ENCODE results near the gene UBASH3B. TPM values are rescaled to one million over a fixed set of nuclear protein-coding genes. Genes with fewer than 3 reads are reported as not detected.

The UBASH3B gene
- total RNA-seq, 4 donors from 2014 or later: 4.2 to 41.2 (median 24.4) TPM

- WGBS: 71% methylated on average over 6 of the region's 6 CpGs
- Histone ChIP-seq H3K27ac (no peak overlapping the region), H3K4me3 (no peak overlapping the region), H3K9me3 (no peaks in the 10 kb centered on the region), H3K36me3 (no peaks in the 10 kb centered on the region), H3K4me1 (no peaks in the 10 kb centered on the region), H3K27me3 (no peaks in the 10 kb centered on the region)
- TF ChIP-seq POLR2AphosphoS5 (IDR thresholded peaks at IDR 0.05) (no peak), EP300 (IDR thresholded peaks at IDR 0.05) (no peak), POLR2A (IDR thresholded peaks at IDR 0.05) (no peak)
- TF ChIP-seq, protein P1, sequence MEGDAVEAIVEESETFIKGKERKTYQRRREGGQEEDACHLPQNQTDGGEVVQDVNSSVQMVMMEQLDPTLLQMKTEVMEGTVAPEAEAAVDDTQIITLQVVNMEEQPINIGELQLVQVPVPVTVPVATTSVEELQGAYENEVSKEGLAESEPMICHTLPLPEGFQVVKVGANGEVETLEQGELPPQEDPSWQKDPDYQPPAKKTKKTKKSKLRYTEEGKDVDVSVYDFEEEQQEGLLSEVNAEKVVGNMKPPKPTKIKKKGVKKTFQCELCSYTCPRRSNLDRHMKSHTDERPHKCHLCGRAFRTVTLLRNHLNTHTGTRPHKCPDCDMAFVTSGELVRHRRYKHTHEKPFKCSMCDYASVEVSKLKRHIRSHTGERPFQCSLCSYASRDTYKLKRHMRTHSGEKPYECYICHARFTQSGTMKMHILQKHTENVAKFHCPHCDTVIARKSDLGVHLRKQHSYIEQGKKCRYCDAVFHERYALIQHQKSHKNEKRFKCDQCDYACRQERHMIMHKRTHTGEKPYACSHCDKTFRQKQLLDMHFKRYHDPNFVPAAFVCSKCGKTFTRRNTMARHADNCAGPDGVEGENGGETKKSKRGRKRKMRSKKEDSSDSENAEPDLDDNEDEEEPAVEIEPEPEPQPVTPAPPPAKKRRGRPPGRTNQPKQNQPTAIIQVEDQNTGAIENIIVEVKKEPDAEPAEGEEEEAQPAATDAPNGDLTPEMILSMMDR (IDR thresholded peaks at IDR 0.05): no peak
- no peak for DNase-seq (ENCODE audit: low spot score in 2 of 2)
Observed at GRCh38 chr11:122832721-122833470, 177.4 kb downstream of the UBASH3B start.

GRCh38 chr11:122833846-122834464 is 178.4 kb downstream of the UBASH3B start:
- H3K27ac ChIP-seq: no peak overlapping the region

GRCh38 chr11:122836916-122837315 is 181.4 kb downstream of the UBASH3B start:
- no peak overlapping the region for H3K27ac ChIP-seq
- no peaks in the 10 kb centered on the region for H3K27me3 ChIP-seq
- TF ChIP-seq, protein P1 (IDR thresholded peaks at IDR 0.05): no peak
- TF ChIP-seq POLR2A (IDR thresholded peaks at IDR 0.05) (no peak), EP300 (IDR thresholded peaks at IDR 0.05) (no peak)
- H3K4me3 ChIP-seq: no peak overlapping the region
- H3K4me1 ChIP-seq: no peaks in the 10 kb centered on the region
- no peak for DNase-seq (ENCODE audit: low spot score in 2 of 2)
- no peaks in the 10 kb centered on the region for H3K36me3 ChIP-seq
- no peaks in the 10 kb centered on the region for H3K9me3 ChIP-seq

More at GRCh38 chr11:122833846-122834464, 178.4 kb downstream of the UBASH3B start:
- no peaks in the 10 kb centered on the region for H3K9me3 ChIP-seq
- 84% methylated on average over 7 of the region's 7 CpGs for WGBS
- no peaks in the 10 kb centered on the region for H3K36me3 ChIP-seq
- TF ChIP-seq, protein P1 (IDR thresholded peaks at IDR 0.05): no peak
- TF ChIP-seq POLR2AphosphoS5 (IDR thresholded peaks at IDR 0.05): no peak
- no peak for TF ChIP-seq POLR2A (IDR thresholded peaks at IDR 0.05)
- no peak for TF ChIP-seq EP300 (IDR thresholded peaks at IDR 0.05)
- no peaks in the 10 kb centered on the region for H3K27me3 ChIP-seq
- no peak overlapping the region for H3K4me3 ChIP-seq
- H3K4me1 ChIP-seq: no peaks in the 10 kb centered on the region
- no peak for DNase-seq (ENCODE audit: low spot score in 2 of 2)

DNA sequence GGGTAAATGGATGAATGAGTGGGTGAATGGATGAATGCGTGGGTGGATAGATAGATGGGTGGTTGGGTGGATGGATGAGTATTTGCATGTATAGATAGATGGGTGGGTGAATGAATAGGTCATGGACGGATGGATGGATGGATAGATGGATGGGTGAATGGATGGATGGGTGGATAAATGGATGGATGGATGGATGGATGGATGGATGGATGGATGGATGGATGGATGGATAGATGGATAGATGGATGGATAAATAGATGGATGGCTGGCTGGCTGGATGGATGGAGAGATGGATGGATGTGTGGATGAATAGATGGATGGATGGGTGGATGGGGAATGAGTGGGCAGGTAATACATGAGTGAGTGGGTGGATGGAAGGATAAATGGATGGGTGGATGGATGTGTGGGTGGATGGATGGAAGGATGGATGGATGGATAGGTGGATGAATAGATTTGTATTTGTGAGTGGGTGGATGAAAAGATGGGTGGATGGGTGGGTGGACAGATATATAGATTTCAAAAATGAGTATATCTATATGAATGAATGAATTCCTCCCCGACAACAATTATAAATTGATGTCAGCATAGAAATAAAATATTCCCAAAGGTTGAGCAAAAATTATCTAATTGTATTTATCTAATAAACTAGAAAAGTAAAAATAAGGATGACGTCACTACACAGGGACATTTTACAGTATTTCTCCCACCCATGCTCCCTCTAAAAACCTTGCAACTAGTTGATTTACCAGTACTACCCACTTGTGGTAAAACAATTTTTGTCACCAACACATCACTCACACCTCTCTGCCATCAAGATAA is 182.2 kb downstream of the UBASH3B start:
- Histone ChIP-seq H3K9me3 (no peaks in the 10 kb centered on the region), H3K36me3 (no peaks in the 10 kb centered on the region), H3K4me3 (no peak overlapping the region), H3K4me1 (no peaks in the 10 kb centered on the region), H3K27me3 (no peaks in the 10 kb centered on the region), H3K27ac (no peak overlapping the region)
- whole genome bisulfite sequencing: 90% methylated on average over 4 of the region's 4 CpGs
- TF ChIP-seq POLR2AphosphoS5 (IDR thresholded peaks at IDR 0.05) (no peak), POLR2A (IDR thresholded peaks at IDR 0.05) (no peak), EP300 (IDR thresholded peaks at IDR 0.05) (no peak)
- TF ChIP-seq, protein P1 (IDR thresholded peaks at IDR 0.05): no peak
- no peak for DNase-seq (ENCODE audit: low spot score in 2 of 2)

All from suprapubic skin (tissue), 4 donors.